ENCODE measurements around the gene PRDM10.

Gene PRDM10

GRCh38 chr11:129943036-129943435 is 59.6 kb downstream of the PRDM10 start:
- no peak for DNase-seq

- no peak for DNase-seq
These were observed 63.1 kb downstream of the PRDM10 start for GRCh38 chr11:129939510-129939909.

GRCh38 chr11:129938764-129939163 is 63.9 kb downstream of the PRDM10 start:
- no peak for DNase-seq

- DNase-seq, result no peak
These were observed 64.9 kb downstream of the PRDM10 start for GRCh38 chr11:129937592-129938238.

GRCh38 chr11:129935723-129936122 is 66.9 kb downstream of the PRDM10 start:
- DNase-seq, result no peak

GRCh38 chr11:129933891-129934290 is 68.7 kb downstream of the PRDM10 start:
- no peak for DNase-seq

- DNase-seq, result no peak
These were observed 69.4 kb downstream of the PRDM10 start for GRCh38 chr11:129933262-129933661.

- no peak for DNase-seq
These were observed 70.1 kb downstream of the PRDM10 start for GRCh38 chr11:129932381-129933067.

GRCh38 chr11:129930743-129931142 is 71.9 kb downstream of the PRDM10 start:
- no peak for DNase-seq

GRCh38 chr11:129930296-129930695 is 72.3 kb downstream of the PRDM10 start:
- no peak for DNase-seq

GRCh38 chr11:129929721-129930120 is 72.9 kb downstream of the PRDM10 start:
- DNase-seq, result no peak

- DNase-seq, result no peak
These were observed 73.5 kb downstream of the PRDM10 start for GRCh38 chr11:129928923-129929692.

- no peak for DNase-seq
These were observed 80.0 kb downstream of the PRDM10 start for GRCh38 chr11:129922674-129923073.

- DNase-seq, result no peak
These were observed 84.3 kb downstream of the PRDM10 start for GRCh38 chr11:129918361-129918760.

GRCh38 chr11:129917231-129917630 is 85.4 kb downstream of the PRDM10 start:
- DNase-seq, result no peak

- no peak for DNase-seq
These were observed 91.3 kb downstream of the PRDM10 start for GRCh38 chr11:129911298-129911697.

GRCh38 chr11:129910360-129910759 is 92.3 kb downstream of the PRDM10 start:
- DNase-seq, result no peak

GRCh38 chr11:129905402-129905801 is 97.2 kb downstream of the PRDM10 start:
- DNase-seq, result no peak

- DNase-seq, result no peak
These were observed 106.6 kb downstream of the PRDM10 start for GRCh38 chr11:129896062-129896461.

- peak; percentile 96 for DNase-seq
These were observed 107.3 kb downstream of the PRDM10 start, which contains the start of gene NFRKB for GRCh38 chr11:129895126-129896041. Gene NFRKB (minus strand): TSS chr11:129895578. CDS start chr11:129892849, 2,729 bp downstream.

GRCh38 chr11:129894278-129895125 is 108.1 kb downstream of the PRDM10 start:
- no peak for DNase-seq

- no peak for DNase-seq
These were observed 114.2 kb downstream of the PRDM10 start for GRCh38 chr11:129888451-129888850.

Data from activated CD8-positive, alpha-beta memory T cell treated with anti-CD3 and anti-CD28 coated beads for 24 hours (primary cell).